Keratinocyte (primary cell): ENCODE measurements around the gene PDIA4. TPM values are rescaled to one million over a fixed set of nuclear protein-coding genes. Genes with fewer than 3 reads are reported as not detected.

Source experiments
- DNase-seq: peaks from one replicate; pipeline ENCODE4 v3.0.0-alpha.2; 2011; ENCODE audit warnings: low read depth, missing footprints, low spot score
- FAIRE-seq: peaks from 2 replicates; lab custom pipeline; 2011; peaks lifted over from hg19 to GRCh38; lab: Jason Lieb, UNC
- H2AFZ ChIP-seq: 2 replicates; pipeline ENCODE4 v1.6.0; 2012; ENCODE audit warnings: low read length, control low read depth, inconsistent platforms; ENCODE audit not compliant: control insufficient read depth
- H3K27ac ChIP-seq: 2 replicates; pipeline ENCODE4 v1.5.1; 2011; ENCODE audit warnings: low read length; ENCODE audit not compliant: control insufficient read depth, insufficient read depth
- H3K27me3 ChIP-seq: 3 replicates; pipeline ENCODE4 v1.6.0; 2011; ENCODE audit warnings: low read length; ENCODE audit not compliant: control insufficient read depth, insufficient read depth; ENCODE audit errors: extremely low read depth
- H3K36me3 ChIP-seq, 2 experiments: 2 replicates in 1 of 2; 3 replicates in 1 of 2; pipeline ENCODE4 v1.5.1; 2011; ENCODE audit warnings: low read length in 2 of 2, mild to moderate bottlenecking in 1 of 2; ENCODE audit not compliant: control insufficient read depth in 2 of 2, insufficient read depth in 2 of 2; ENCODE audit errors: extremely low read depth in 1 of 2
- H3K4me1 ChIP-seq: 3 replicates; pipeline ENCODE4 v1.5.1; 2011; ENCODE audit warnings: low read length; ENCODE audit not compliant: control insufficient read depth, insufficient read depth; ENCODE audit errors: extremely low read depth
- H3K4me2 ChIP-seq: 3 replicates; pipeline ENCODE4 v1.6.0; 2011; ENCODE audit warnings: low read depth, low read length; ENCODE audit not compliant: control insufficient read depth, insufficient read depth; ENCODE audit errors: extremely low read depth
- H3K4me3 ChIP-seq, 3 experiments: fragments of 200-600 bp in 1 of 3; sonication (generic) in 1 of 3; 2 replicates in 2 of 3; 3 replicates in 1 of 3; pipeline ENCODE4 v1.5.1; 2011 to 2016; ENCODE audit warnings: low read length in 3 of 3, mild to moderate bottlenecking in 3 of 3, control low read depth in 2 of 3, inconsistent platforms in 1 of 3, low read depth in 1 of 3, mixed read lengths in 1 of 3, mixed run types in 1 of 3, moderate library complexity in 1 of 3; ENCODE audit not compliant: control insufficient read depth in 2 of 3, insufficient read depth in 2 of 3; ENCODE audit errors: extremely low read depth in 1 of 3
- H3K79me2 ChIP-seq: 2 replicates; pipeline ENCODE4 v1.6.0; 2012; ENCODE audit warnings: low read length; ENCODE audit not compliant: control insufficient read depth, insufficient read depth
- H3K9ac ChIP-seq: 3 replicates; pipeline ENCODE4 v1.6.0; 2011; ENCODE audit warnings: low read length; ENCODE audit not compliant: control insufficient read depth, insufficient read depth; ENCODE audit errors: extremely low read depth
- H3K9me1 ChIP-seq: 3 replicates; pipeline ENCODE4 v1.6.0; 2011; ENCODE audit warnings: low read length; ENCODE audit not compliant: control insufficient read depth, insufficient read depth; ENCODE audit errors: extremely low read depth
- H3K9me3 ChIP-seq: 2 replicates; pipeline ENCODE4 v1.5.1; 2012; ENCODE audit warnings: low read depth, low read length; ENCODE audit not compliant: control insufficient read depth
- H4K20me1 ChIP-seq: 3 replicates; pipeline ENCODE4 v1.6.0; 2011; ENCODE audit warnings: low read length; ENCODE audit not compliant: control insufficient read depth, insufficient read depth; ENCODE audit errors: extremely low read depth
- EZH2 ChIP-seq: IDR thresholded peaks from one replicate; pipeline ENCODE4 v1.6.1; 2012; ENCODE audit warnings: inconsistent platforms, mild to moderate bottlenecking, low read length, moderate library complexity
- dilution Hi-C: fragments of 300-500 bp; cut with MboI; formaldehyde crosslinking; loops from one replicate; pipeline ENCODE4 v1.7.0; 2020; ENCODE audit warnings: low sequenced_read_pairs; ENCODE audit not compliant: extremely low pct_ligation_motif_present
- polyA plus RNA-seq, 5 experiments: library from polyadenylated mRNA; depleted of rRNA in 3 of 5; stranded (reverse) in 3 of 5; stranded (forward) in 1 of 5; unstranded in 1 of 5; fragments of >200 nt; gene quantifications; 1 replicate in 1 of 5; 2 replicates in 3 of 5; 3 replicates in 1 of 5; pipeline versions ENCODE4 v1.2.1 to v1.2.3, GENCODE V29; 2011 to 2012; ENCODE audit warnings: missing spikeins in 2 of 5, low read depth in 1 of 5, low replicate concordance in 1 of 5
- small RNA-seq, 3 experiments: library from RNA; depleted of rRNA; stranded (forward); fragments of <200 nt; gene quantifications; one replicate each; pipeline ENCODE3, GENCODE V24; 2012; ENCODE audit warnings: low read depth in 3 of 3, low replicate concordance in 1 of 3; ENCODE audit not compliant: insufficient read length in 3 of 3
- TF ChIP-seq, protein P1 (sequence below), 3 experiments: IDR thresholded peaks in 1 of 3; conservative IDR thresholded peaks in 1 of 3; optimal IDR thresholded peaks in 1 of 3; 2 replicates in 2 of 3; 3 replicates in 1 of 3; pipeline versions ENCODE3 to v1.5.1; 2011; ENCODE audit warnings: low read length in 3 of 3, mild to moderate bottlenecking in 3 of 3, moderate library complexity in 2 of 3, control low read depth in 1 of 3, inconsistent platforms in 1 of 3; ENCODE audit not compliant: insufficient read depth in 2 of 3; ENCODE audit errors: extremely low read depth in 1 of 3

The PDIA4 gene
- polyA plus RNA-seq, 1 donor (not counting 4 experiments of a cell fraction or from before 2014, with no cell fraction given) = 145 TPM

DNA sequence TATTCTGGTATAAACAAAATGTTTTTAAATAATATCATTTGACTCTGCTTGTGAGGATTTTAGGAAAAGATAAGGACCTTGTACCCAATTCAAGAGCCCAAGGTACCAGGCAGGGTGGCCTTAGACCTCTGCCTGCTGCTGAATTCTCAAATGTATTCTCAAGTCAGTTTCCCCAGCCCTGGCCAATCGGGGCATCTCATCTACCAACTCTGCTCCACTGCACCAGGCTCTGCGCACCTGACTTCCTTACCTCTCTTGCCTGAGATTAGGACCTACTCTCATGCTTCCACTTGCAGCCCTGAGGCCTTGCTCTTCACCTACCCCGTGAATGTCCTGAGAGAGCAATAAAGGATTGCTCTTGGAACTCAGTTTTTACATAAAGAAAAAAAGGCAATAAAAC, 74.6 kb downstream of the PDIA4 start:
- H2AFZ ChIP-seq = no peak overlapping the region
- no peak overlapping the region for H3K4me3 ChIP-seq
- no peak for DNase-seq
- no peaks in the 10 kb centered on the region for H3K36me3 ChIP-seq
- H4K20me1 ChIP-seq = no peaks in the 10 kb centered on the region
- dilution Hi-C loops = no loop called here
- no peak for FAIRE-seq
- no peaks in the 10 kb centered on the region for H3K4me1 ChIP-seq
- H3K79me2 ChIP-seq = no peaks in the 10 kb centered on the region
- H3K4me2 ChIP-seq = no peak overlapping the region
- no peaks in the 10 kb centered on the region for H3K9me1 ChIP-seq
- no peaks in the 10 kb centered on the region for H3K27me3 ChIP-seq
- TF ChIP-seq, protein P1, sequence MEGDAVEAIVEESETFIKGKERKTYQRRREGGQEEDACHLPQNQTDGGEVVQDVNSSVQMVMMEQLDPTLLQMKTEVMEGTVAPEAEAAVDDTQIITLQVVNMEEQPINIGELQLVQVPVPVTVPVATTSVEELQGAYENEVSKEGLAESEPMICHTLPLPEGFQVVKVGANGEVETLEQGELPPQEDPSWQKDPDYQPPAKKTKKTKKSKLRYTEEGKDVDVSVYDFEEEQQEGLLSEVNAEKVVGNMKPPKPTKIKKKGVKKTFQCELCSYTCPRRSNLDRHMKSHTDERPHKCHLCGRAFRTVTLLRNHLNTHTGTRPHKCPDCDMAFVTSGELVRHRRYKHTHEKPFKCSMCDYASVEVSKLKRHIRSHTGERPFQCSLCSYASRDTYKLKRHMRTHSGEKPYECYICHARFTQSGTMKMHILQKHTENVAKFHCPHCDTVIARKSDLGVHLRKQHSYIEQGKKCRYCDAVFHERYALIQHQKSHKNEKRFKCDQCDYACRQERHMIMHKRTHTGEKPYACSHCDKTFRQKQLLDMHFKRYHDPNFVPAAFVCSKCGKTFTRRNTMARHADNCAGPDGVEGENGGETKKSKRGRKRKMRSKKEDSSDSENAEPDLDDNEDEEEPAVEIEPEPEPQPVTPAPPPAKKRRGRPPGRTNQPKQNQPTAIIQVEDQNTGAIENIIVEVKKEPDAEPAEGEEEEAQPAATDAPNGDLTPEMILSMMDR (optimal IDR thresholded peaks at IDR 0.05 in 1 of 3, IDR thresholded peaks at IDR 0.05 in 1 of 3, conservative IDR thresholded peaks at IDR 0.05 in 1 of 3; ENCODE audit: extremely low read depth in 1 of 3, insufficient read depth in 2 of 3, low read length in 3 of 3) = no peak
- TF ChIP-seq EZH2 = no peak
- H3K27ac ChIP-seq = no peak overlapping the region
- no peaks in the 10 kb centered on the region for H3K9me3 ChIP-seq
- H3K9ac ChIP-seq = no peak overlapping the region

Small RNA genes within 50 kb of the gene (small RNA-seq; reads per million reads assigned to genes)
- 0 reads per million in 3 experiments for gene COX6B1P1
- gene RNU6-650P = 0 to 1.0 (median 0.07) reads per million in 3 experiments
- 25.0 to 477 (median 145) reads per million in 3 experiments for gene RNY1
- gene RNY3 = 0.13 to 43.0 (median 3.5) reads per million in 3 experiments
- 0 reads per million in 3 experiments for gene RNY4

Other genes with a start within 250 kb of the PDIA4 start
- 6.7 to 16.0 TPM (median 11.5 TPM) in 3 replicates for gene EZH2, start 144.2 kb downstream of the PDIA4 start, polyA plus RNA-seq
- 2.8 to 4.0 TPM (median 3.3 TPM) in 3 replicates for gene ZNF786, start 62.2 kb upstream of the PDIA4 start, polyA plus RNA-seq
- 1.5 to 2.3 TPM (median 1.8 TPM) in 3 replicates for gene ZNF425, start 97.8 kb upstream of the PDIA4 start, polyA plus RNA-seq
- gene ZNF398, start 118.9 kb upstream of the PDIA4 start, polyA plus RNA-seq = 7.4 to 8.6 TPM (median 7.5 TPM) in 3 replicates
- gene ZNF282, start 167.0 kb upstream of the PDIA4 start, polyA plus RNA-seq = 12.1 to 14.7 TPM (median 13.1 TPM) in 3 replicates
- 2.9 to 6.8 TPM (median 3.8 TPM) in 3 replicates for gene ZNF212, start 211.1 kb upstream of the PDIA4 start, polyA plus RNA-seq
- gene ZNF783, start 233.7 kb upstream of the PDIA4 start, polyA plus RNA-seq = 4.2 to 6.0 TPM (median 5.0 TPM) in 3 replicates